SJSA1 (cell line): ENCODE results near the gene TYSND1. TPM values are rescaled to one million over a fixed set of nuclear protein-coding genes. Genes with fewer than 3 reads are reported as not detected.
"Not testable (repeated sequence)": the region's sequence is repeated elsewhere in the genome, so short reads cannot be mapped to it uniquely, and the experiment has no call there.

Source experiments
- DNase-seq, 2 experiments: peaks; one replicate each; pipeline ENCODE4 v3.0.0-alpha.2; 2015 to 2020; ENCODE audit warnings: low spot score in 2 of 2, low read depth in 1 of 2
- H3K27ac ChIP-seq: fragments of 250-450 bp; sonication (Bioruptor Pico); 2 replicates; pipeline ENCODE4 v1.5.1; 2020; ENCODE audit warnings: mild to moderate bottlenecking, moderate library complexity
- H3K27me3 ChIP-seq: fragments of 250-450 bp; sonication (Bioruptor Pico); replicated peaks from 2 replicates; pipeline ENCODE4 v1.5.1; 2020; ENCODE audit warnings: mild to moderate bottlenecking, moderate library complexity
- H3K36me3 ChIP-seq: fragments of 250-450 bp; sonication (Bioruptor Pico); 2 replicates; pipeline ENCODE4 v1.5.1; 2020; ENCODE audit warnings: mild to moderate bottlenecking
- H3K4me1 ChIP-seq: fragments of 250-450 bp; sonication (Bioruptor Pico); replicated peaks from 2 replicates; pipeline ENCODE4 v1.6.1; 2021; ENCODE audit warnings: mild to moderate bottlenecking
- H3K4me3 ChIP-seq: fragments of 250-450 bp; sonication (Bioruptor Pico); 2 replicates; pipeline ENCODE4 v1.5.1; 2020; ENCODE audit warnings: mild to moderate bottlenecking
- H3K9me3 ChIP-seq: fragments of 250-450 bp; sonication (Bioruptor Pico); replicated peaks from 2 replicates; pipeline ENCODE4 v1.5.1; 2020; ENCODE audit warnings: mild to moderate bottlenecking
- total RNA-seq: library from RNA; depleted of rRNA; stranded (reverse); fragments of >200 nt; shearing (Covaris generic); gene quantifications from 2 replicates; pipeline ENCODE4 v1.2.3, GENCODE V29; 2014; rRNA removed

TYSND1 gene, protein sequence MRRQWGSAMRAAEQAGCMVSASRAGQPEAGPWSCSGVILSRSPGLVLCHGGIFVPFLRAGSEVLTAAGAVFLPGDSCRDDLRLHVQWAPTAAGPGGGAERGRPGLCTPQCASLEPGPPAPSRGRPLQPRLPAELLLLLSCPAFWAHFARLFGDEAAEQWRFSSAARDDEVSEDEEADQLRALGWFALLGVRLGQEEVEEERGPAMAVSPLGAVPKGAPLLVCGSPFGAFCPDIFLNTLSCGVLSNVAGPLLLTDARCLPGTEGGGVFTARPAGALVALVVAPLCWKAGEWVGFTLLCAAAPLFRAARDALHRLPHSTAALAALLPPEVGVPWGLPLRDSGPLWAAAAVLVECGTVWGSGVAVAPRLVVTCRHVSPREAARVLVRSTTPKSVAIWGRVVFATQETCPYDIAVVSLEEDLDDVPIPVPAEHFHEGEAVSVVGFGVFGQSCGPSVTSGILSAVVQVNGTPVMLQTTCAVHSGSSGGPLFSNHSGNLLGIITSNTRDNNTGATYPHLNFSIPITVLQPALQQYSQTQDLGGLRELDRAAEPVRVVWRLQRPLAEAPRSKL
- total RNA-seq, result 6.7 and 7.7 TPM in 2 replicates

GRCh38 chr10:70146489-70147258 is at the start of gene TYSND1:
Gene TYSND1 (minus strand): TSS chr10:70146700. CDS start chr10:70146586, 114 bp downstream.
- peak within 1 kb of the TSS; percentile 57 for H3K4me3 ChIP-seq

DNA sequence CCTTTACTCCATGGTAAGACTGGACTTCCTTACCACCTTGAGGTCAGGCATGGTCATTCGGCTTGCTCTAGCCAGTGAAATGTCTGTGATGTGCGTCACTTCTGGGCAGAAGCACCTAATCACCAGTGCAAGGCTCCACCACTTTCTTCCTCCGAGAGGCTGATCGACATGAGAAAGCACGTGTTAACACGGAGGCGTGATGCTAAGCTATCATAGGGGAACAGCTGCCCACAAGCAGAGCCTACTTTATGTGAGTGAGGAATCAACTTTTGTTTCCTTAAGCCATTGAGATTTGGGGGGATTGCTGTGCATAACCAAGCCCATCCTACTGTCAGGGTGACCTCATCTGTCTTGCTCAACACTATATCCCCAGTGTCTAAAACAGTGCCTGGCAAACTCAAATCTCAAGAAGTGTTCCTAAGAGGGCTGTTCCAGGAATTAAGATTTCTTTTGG is 46.9 kb upstream of the TYSND1 start:
- Histone ChIP-seq H3K4me3 (no peak overlapping the region), H3K4me1 (peaks cover 30% of the 10 kb centered on the region), H3K9me3 (no peaks in the 10 kb centered on the region), H3K27ac (no peak overlapping the region), H3K27me3 (no peaks in the 10 kb centered on the region), H3K36me3 (peaks cover 5% of the 10 kb centered on the region; the same call in 1 of the 2 replicates)
- no peak for DNase-seq

More at GRCh38 chr10:70146489-70147258, at the start of gene TYSND1:
- peak; percentile 96 to 98 for DNase-seq
- Histone ChIP-seq H3K36me3 (peaks cover 40% of the 10 kb centered on the region), H3K27ac (peak within 1 kb of the TSS; percentile 59), H3K4me1 (peaks cover 21% of the 10 kb centered on the region), H3K27me3 (no peaks in the 10 kb centered on the region), H3K9me3 (no peaks in the 10 kb centered on the region)

- H3K4me1 ChIP-seq, result peaks cover 30% of the 10 kb centered on the region
- H3K27me3 ChIP-seq, result no peaks in the 10 kb centered on the region
- no peaks in the 10 kb centered on the region for H3K9me3 ChIP-seq
- no peak for DNase-seq
- H3K36me3 ChIP-seq, result no peaks in the 10 kb centered on the region
- no peak overlapping the region for H3K4me3 ChIP-seq
- H3K27ac ChIP-seq, result no peak overlapping the region
Observed at GRCh38 chr10:70192326-70192968, 45.9 kb upstream of the TYSND1 start.

- DNase-seq, result no peak
- H3K36me3 ChIP-seq, result no peaks in the 10 kb centered on the region
- no peaks in the 10 kb centered on the region for H3K9me3 ChIP-seq
- H3K4me1 ChIP-seq, result peaks cover 30% of the 10 kb centered on the region
- no peak overlapping the region for H3K4me3 ChIP-seq
- no peak overlapping the region for H3K27ac ChIP-seq
- no peaks in the 10 kb centered on the region for H3K27me3 ChIP-seq
Observed at GRCh38 chr10:70191972-70192305, 45.4 kb upstream of the TYSND1 start.

DNA sequence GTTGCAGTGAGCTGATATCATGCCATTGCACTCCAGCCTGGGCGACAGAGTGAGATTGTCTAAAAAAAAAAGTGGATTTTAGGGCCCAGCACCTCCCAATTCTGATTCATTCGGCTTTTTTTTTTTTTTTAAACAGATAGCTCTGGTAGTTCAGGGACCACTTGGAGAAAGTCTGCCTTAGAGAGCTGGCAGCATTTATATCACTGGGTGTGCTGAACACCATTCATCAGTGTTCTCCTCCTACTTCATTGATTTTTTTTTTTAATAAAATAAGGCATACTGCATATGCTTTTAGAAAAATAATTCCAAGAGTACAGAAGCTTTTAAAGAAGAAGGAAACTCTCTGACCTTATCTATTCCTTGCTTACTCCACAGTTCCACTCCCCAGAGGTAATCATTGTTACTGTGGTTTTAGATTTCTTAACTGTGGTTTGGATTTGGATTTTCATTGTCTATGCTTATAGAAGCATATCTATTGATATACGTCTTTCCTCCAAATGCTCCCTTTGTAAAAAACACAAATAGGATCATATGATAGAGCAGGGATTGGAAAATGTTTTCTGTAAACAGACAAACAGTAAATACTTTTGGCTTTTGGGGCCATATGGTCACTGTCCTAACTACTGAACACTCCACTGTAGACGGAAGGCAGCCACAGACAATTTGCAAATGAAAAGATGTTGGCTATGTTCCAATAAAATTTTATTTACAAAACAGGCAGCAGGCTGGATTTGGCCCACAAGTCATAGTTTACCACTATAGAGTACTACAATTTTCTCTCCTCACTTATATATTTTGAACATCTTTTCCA is 44.9 kb upstream of the TYSND1 start:
- H3K4me1 ChIP-seq, result peaks cover 30% of the 10 kb centered on the region
- peak in 1 of 2 experiments; percentile 50 for DNase-seq
- peak overlapping the region; percentile 5; the same call in 1 of the 2 replicates for H3K27ac ChIP-seq
- no peaks in the 10 kb centered on the region for H3K9me3 ChIP-seq
- H3K36me3 ChIP-seq, result no peaks in the 10 kb centered on the region
- no peak overlapping the region for H3K4me3 ChIP-seq
- no peaks in the 10 kb centered on the region for H3K27me3 ChIP-seq

DNA sequence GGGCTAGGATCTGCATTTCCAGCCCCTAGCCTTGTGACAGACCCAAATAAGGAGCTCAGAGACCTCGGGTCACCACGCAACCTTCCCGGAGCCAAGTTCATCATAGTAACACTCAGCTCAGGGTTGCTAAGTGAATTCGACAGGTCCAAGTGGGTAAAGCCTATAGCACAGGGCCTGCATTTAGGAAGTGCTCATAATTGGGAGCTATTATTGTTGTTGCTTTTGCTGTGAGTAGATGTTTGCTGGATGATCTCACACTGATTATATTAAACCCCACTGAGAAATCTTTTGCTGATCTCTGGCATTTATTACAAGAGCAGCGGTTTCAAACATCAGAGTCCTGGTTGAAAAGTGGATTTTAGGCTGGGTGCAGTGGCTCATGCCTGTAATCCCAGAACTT is 44.1 kb upstream of the TYSND1 start:
- Histone ChIP-seq H3K36me3 (no peaks in the 10 kb centered on the region), H3K27ac (no peak overlapping the region), H3K27me3 (no peaks in the 10 kb centered on the region), H3K9me3 (no peaks in the 10 kb centered on the region), H3K4me3 (no peak overlapping the region), H3K4me1 (peaks cover 30% of the 10 kb centered on the region)
- no peak for DNase-seq

GRCh38 chr10:70190102-70190501 is 43.6 kb upstream of the TYSND1 start:
- H3K27ac ChIP-seq, result no peak overlapping the region
- no peak overlapping the region for H3K4me3 ChIP-seq
- DNase-seq, result no peak
- no peaks in the 10 kb centered on the region for H3K36me3 ChIP-seq
- no peaks in the 10 kb centered on the region for H3K9me3 ChIP-seq
- H3K27me3 ChIP-seq, result no peaks in the 10 kb centered on the region
- peaks cover 30% of the 10 kb centered on the region for H3K4me1 ChIP-seq

DNA sequence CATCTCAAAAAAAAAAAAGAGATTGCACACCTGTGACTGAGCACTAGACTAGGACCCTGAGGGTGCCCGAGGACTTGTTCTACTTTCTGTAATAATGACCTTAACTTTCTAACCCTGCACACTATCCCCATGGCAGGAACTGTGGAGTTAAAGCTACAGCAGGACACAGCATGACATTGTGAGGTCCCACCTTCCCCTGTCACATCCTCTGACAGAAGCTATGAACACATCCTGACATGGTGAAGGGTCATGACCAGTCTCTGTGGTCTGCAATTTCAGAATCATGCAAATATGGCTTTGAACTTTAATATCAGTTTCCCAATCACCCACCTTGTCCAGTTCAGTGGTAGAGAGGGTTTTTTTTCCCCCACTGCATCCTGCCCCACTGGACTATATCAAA is 42.3 kb upstream of the TYSND1 start:
- Histone ChIP-seq H3K36me3 (no peaks in the 10 kb centered on the region), H3K27me3 (no peaks in the 10 kb centered on the region; the same call in 1 of the 2 replicates), H3K9me3 (no peaks in the 10 kb centered on the region), H3K4me1 (peaks cover 21% of the 10 kb centered on the region), H3K27ac (no peak overlapping the region), H3K4me3 (no peak overlapping the region)
- DNase-seq, result no peak

GRCh38 chr10:70186571-70186970 is 40.1 kb upstream of the TYSND1 start:
- no peaks in the 10 kb centered on the region; the same call in 1 of the 2 replicates for H3K27me3 ChIP-seq
- H3K4me3 ChIP-seq, result no peak overlapping the region
- no peaks in the 10 kb centered on the region for H3K9me3 ChIP-seq
- peaks cover 10% of the 10 kb centered on the region for H3K4me1 ChIP-seq
- no peak overlapping the region for H3K27ac ChIP-seq
- DNase-seq, result no peak
- no peaks in the 10 kb centered on the region for H3K36me3 ChIP-seq

DNA sequence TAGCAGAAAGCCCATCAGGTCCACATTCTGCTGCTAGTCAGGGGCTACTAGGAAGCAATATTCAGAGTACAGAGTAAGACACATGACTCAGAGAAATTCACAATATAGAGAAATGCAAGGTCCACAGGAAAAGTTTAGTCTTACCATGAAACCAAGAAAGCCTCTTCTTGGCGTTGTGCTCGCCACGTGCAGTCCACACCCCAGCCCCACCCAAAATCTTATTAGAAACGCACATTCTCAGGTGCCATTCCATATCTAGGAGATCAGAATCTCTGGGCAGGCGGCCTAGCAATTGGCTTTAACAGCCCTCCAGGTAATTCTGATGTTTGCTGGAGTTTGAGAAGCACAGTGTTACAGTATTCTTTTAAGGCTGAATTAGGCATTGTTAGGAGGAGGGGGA is 39.6 kb upstream of the TYSND1 start:
- no peaks in the 10 kb centered on the region for H3K36me3 ChIP-seq
- no peaks in the 10 kb centered on the region; the same call in 1 of the 2 replicates for H3K27me3 ChIP-seq
- H3K27ac ChIP-seq, result no peak overlapping the region

GRCh38 chr10:70183304-70183703 is 36.8 kb upstream of the TYSND1 start:
- DNase-seq, result no peak
- H3K4me1 ChIP-seq, result no peaks in the 10 kb centered on the region; the same call in 1 of the 2 replicates
- no peaks in the 10 kb centered on the region for H3K9me3 ChIP-seq
- H3K36me3 ChIP-seq, result no peaks in the 10 kb centered on the region
- H3K4me3 ChIP-seq, result no peak overlapping the region
- no peaks in the 10 kb centered on the region; the same call in 1 of the 2 replicates for H3K27me3 ChIP-seq
- H3K27ac ChIP-seq, result no peak overlapping the region

More for the DNA sequence above, 39.6 kb upstream of the TYSND1 start:
- no peak for DNase-seq
- Histone ChIP-seq H3K4me3 (no peak overlapping the region), H3K4me1 (peaks cover 6% of the 10 kb centered on the region), H3K9me3 (no peaks in the 10 kb centered on the region)

- not testable (repeated sequence) for H3K4me3 ChIP-seq, H3K36me3 ChIP-seq, H3K9me3 ChIP-seq, H3K4me1 ChIP-seq, H3K27me3 ChIP-seq, DNase-seq, H3K27ac ChIP-seq
Observed at GRCh38 chr10:70179209-70179608, 32.7 kb upstream of the TYSND1 start.
